Raji (cell line): Measurements from ENCODE around the gene APMAP.

Experiments
- POLR2A ChIP-seq: IDR thresholded peaks from 2 replicates; pipeline ENCODE4 v1.6.1; 2011; ENCODE audit warnings: low read depth, low read length, control low read depth; ENCODE audit not compliant: insufficient read depth

The APMAP gene

DNA sequence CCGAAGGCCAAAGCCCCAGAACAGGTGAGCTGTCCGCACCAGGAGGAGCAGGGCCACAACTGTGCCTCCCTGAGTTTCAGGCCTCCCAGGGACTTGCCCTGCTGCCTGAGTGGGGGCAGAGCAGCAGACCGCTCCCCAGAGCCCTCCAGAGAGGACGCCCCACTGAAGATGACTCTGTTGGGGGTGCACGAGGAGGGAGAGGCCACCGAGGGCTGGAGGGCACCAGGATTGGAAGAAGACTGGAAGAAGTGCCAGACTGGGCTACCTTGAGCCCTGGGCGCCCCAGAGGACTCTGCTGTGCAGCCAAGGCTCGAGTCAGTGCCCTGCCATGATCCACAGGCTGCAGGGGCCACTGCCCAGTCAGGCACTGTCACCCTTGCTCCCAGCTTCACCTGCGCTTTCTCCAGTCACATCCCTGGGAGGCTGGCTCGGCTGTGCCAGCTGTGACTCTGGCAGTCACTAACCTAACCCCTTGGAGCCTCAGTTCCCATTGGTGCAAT, 32.2 kb downstream of the APMAP start:
- no peak for TF ChIP-seq POLR2A

DNA sequence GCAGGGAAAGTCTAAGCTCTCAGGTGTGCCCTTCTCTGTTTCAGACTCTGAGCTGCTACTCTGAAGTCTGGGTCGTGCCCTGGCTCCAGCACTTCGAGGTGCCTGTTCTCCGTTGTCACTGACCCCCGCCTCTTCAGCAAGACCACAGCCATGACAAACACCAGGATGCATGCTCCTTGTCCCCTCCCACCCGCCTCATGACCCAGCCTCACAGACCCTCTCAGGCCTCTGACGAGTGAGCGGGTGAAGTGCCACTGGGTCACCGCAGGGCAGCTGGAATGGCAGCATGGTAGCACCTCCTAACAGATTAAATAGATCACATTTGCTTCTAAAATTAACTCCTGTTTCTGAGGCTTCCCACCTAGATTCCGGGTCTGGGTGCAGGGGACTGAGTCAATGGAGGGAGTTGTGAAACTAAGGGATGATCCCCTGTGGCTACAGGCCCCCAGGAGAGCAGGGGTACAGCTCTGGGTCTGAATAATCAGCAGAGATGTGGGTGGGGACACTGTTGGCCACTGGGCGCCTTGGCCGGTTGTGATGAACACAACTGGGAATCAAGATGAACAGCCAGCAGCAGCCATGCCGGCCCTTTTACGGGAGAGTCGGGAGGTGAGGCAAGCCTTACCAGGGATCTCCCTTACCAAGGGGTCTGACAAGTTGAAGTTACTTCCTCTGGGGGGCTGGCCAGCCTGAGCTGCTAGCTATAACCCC, 32.8 kb downstream of the APMAP start:
- TF ChIP-seq POLR2A: no peak

DNA sequence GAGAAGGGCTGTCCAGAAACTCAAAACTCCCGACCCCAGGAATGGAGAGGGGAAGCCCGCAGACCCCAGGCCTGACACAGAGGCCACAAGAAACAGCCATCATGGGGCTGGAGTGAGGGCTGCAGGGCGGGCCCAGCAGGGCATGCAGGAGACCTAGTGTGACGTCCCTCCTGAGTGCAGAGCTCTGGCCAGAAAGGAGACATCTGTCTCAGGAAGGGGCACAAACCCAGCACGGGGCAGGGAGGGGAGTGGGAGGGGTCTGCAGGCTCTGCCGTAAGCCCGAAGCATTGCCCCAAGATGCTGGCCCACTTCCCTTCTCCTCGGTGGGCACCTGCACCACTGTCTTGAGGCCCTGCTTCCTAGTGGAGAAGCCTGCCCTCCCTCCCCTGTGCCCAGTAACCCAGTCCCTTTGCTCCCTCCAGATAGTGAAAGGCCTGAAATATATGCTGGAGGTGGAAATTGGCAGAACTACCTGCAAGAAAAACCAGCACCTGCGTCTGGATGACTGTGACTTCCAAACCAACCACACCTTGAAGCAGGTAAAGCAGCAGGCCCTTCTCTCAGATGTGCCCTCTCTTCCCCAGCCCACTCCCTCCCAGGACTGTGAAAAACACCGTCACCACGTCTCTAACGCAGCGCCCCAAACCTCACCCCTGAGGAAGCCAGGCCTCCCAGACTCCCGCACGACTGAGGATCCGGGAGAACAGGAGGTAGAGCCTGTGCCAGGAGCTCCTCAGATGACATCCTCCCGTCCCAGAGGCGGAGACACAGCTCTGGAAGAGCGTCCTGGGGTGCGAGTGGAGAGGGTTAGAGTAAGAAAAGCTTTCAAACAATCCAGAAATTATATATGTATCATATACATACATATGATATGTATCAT, 33.8 kb downstream of the APMAP start:
- TF ChIP-seq POLR2A: no peak

DNA sequence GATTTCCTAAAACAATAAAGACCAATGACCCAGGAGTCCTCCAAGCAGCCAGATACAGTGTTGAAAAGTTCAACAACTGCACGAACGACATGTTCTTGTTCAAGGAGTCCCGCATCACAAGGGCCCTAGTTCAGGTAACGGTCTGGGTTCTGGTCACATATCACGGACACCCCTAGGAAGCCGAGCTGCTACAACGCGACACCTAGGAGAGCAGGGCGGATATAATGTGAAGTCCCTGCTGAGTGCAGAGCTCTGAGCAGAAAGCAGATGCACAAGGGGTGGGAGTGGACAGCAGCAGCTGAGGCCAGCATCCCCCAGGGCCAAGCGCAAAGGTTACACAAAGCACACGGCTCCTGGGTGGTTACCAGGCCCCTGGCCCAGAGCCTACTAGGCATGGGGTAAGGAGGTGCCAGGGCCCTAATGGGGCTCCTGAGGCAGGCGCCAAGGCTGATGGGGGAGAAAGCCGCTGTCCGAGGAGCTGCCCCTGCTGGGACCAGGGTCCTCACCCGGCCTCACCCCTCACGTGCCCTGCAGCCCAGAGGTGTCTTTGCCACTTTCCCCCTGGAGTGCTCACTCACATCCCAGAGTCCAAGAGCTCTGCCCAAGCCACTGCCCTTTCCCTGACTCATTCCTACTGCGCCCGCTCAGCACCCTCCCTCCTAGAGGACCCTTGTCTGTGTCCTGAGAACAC, 35.1 kb downstream of the APMAP start:
- no peak for TF ChIP-seq POLR2A

DNA sequence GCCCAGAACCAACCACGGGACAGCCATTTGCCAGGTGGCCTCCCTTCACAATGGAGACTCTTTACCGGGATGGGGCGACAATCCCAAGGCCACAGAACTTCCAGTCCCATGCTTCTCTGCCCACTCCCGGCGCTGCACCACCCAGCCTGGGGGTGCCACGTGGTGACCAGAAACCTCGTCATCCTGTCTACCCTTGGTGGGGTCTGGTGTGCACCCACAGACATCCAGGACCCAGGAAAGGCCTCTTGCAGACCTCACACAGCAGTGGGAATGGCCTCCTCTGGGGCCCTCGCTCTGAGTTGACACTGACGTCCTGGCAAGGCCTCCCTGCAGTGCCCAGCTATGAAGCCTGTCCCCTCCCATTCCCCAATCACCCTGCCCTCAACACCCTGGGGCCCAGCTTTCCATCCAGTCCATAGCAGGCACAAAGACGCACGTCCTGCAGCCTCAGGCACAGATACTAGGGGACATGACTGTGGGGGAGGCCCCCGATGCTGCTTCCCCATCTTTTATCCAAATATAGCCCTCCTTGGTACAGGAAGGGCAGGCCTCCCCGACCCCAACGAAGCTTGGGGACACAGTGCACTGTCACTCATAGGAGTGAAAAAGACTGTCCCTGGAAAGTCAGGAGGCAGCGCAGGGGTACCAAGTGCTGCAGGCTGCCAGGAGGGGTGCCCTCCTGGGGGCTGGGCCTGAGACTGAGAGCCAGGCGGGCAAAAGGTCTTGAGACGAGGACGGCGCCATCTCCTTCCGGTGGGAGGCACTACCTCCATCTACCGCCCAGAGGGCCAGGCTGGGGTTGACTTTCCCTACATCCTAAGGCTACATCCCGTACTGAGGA, 36.3 kb downstream of the APMAP start:
- TF ChIP-seq POLR2A: no peak

DNA sequence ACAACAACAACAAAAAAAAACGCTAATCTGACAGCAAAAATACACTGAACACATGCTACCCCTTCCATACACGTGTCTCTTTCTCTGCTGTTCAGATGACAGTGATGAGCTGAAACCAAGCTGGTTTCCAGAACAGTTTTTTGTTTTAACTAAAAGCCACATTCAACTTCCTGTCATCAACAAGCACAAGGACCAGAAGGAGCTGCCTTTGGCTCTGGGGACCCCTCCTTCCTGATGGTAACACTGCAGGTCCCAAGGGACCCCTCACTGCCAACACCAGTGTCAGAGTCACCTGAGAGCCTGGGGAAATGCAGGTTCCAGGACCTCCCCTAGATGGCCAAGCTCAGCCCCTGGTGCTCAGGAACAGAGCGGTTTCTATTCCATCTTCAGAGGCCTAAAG, 37.5 kb downstream of the APMAP start:
- TF ChIP-seq POLR2A: no peak

DNA sequence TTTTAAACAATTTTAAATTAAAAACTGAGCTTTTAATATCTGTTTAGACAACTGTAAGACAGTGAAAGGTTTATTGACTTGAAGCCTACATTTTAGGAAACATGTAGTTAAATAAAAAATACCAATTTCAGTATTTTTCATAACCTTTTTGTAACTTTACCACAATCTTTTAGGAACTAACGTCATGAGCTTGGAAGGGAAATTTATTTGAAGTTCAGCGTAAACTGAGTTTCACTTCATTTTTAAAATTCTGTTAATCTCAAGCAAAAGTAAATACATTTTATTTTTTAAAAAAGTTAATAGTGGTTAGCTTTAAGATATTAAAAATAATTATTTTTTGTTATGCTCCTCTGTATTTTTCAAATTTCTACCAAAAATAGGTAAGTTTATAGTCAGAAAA, 38.0 kb downstream of the APMAP start:
- TF ChIP-seq POLR2A: no peak

DNA sequence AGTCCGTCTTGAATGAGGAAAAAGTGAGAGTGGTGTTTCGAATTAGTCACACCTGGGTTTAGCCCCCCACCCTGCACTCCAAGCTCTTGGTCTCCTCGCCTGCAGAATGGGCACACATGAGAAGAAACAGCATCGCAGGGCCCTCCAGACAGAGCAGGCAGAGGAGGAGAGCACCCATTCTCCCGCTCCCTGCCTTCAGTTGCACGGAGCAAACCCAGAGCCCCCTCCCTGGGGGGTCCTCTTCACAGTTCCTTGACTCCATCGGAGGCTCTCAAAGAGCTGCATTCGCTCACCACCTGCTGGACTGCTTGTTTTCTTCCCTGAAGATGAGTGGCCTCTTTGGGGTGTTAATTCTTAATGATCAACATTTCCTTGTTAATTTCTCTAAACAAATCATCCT, 38.4 kb downstream of the APMAP start:
- no peak for TF ChIP-seq POLR2A

DNA sequence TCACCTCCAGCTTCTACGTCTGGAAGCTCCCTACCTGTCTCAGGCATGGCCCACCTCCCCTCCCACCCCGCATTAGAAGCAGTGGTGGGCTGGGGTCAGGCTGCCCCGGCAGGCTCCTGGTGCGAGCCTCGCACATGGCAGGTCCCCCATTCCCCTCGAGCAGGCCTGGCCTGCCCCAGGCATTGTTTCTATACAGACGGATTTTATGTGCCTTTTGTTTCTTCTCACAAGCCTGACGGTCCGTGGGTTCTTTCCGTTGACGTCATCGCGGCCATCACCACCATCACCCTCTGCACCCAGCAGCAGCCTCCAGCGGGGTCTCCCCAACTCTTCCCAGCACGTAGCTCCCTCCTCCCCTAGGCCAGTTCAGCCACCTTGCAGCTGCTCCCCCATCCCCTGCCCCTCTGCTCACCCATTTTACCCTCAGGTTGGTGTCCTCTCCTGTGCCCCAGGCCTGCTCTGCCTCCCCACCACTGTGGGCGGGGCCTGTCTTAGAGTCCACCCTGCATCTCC, 38.9 kb downstream of the APMAP start:
- TF ChIP-seq POLR2A: no peak

DNA sequence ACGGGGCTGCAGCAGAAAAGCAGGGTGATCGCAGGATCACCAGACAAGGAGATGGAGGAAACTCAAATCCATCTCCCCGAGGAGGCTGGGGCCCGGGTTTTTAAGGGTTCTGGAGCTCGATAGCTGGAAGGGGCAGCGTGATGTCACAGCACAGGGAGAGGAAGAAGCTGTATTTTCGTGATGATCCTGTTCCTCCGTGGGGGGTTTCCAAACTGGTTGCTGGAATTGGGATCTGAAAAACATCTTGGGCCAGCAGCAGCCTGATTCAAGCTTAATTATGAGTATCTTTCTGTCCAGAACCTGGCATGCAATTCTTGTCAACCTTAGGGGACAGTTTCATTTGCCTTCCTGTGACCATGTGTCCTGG, 39.4 kb downstream of the APMAP start:
- no peak for TF ChIP-seq POLR2A

DNA sequence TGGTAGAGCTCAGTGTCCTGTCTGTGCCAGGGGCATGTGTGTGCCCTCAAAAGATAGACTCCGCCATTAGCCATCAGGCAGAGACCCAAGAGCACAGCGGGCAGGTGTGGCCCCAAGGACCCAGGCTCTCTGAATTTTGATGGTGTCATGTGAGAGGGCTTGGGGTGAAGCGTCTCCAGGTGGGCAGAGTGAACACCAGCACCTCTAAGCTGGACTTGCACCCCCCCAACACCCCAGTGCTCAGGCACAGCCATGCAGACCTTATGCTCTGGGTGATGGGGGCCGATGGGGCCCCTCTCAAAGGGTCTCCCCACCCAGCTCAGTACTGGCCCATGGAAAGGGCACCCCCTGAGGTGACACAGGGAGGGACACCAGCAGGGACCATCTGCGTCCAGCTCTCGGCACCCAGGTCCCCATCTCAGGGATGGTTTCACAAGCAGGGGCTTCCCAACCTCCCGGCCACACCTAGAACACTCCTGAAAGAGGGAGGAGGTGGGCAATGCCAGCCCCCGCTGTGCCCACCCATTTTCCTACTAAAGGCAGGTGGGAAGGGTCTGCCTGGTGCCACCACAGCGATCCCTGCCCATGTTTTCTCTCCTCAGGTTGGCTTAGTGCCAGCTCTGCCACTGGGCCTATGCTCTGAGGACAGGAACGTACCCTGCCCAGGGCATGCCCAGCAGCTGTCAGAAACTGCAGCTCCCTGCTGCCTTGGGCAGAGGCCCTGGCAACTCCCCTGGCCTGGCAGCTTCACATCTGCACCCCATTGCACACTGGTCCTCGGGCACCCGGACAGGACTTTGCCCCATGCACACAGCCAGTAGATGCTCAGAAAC, 40.0 kb downstream of the APMAP start:
- TF ChIP-seq POLR2A: no peak

DNA sequence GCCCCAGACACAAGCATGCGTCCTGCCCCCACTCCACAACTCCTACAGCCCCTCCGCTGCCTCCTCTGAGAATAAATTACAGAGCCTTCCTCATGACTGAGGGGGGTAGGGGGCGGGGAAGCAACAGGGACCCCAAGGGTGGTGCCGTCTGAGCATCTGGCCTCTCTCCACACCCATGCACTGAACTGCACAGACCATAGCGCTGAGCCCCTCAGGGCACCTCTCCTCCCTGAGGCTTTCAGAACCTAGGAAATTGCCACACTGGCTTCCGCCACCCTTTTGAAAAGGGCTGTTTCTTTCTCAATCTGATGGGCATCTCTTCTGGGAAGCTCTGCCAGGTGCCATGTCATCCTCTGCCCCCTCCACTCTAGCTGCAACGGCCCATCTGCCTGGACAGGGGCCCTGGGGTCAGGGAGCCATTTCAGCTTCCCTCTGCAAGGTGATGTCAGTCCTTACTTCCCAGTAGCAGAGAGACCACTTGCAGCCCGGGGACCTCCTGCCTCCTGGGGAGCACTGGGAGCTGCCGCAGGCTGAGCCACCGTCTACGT, 40.9 kb downstream of the APMAP start:
- no peak for TF ChIP-seq POLR2A

DNA sequence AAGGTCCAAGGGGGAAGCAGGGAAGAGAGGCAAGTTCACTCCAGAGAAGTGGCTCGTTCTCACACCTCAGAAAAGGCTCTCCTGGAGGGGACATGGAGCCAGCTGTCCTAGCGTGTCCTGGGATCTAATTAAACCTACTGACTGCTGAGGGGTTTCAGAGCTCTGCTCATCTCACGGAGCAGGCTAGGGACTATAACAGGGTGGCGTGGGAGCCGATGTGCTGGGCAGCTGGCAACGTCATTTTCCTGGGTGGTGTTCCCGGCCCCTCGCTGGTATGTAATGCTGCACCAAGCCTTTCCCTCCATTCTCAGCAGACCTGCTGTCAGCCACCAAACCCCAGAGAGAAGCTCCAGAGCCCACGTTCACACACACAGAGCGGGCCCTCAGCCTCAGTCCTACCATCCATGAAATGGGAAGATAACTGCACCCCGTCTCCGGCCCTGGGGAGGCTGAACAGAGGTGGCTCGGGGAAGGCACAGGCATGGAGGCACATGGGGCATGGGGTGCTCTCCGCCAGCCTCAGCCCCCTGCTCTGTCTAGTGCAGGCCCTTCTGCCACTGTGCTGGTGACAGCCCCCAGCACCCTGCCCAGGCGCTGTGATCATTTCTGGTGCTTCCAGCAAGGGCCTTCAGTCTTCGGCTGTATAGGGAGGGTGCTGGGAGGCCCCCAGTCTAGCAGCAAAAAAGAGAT, 41.6 kb downstream of the APMAP start:
- TF ChIP-seq POLR2A: no peak
